SK-N-MC (cell line): ENCODE measurements around the gene LEUTX.

ENCODE experiments used
- EZH2 ChIP-seq: fragments of 200-600 bp; sonication (generic); IDR thresholded peaks from one replicate; pipeline ENCODE4 v1.6.1; 2017; ENCODE audit warnings: antibody characterized with exemption
- FOXP2 ChIP-seq: optimal IDR thresholded peaks from 2 replicates; pipeline ENCODE3; 2011; ENCODE audit warnings: mild to moderate bottlenecking, moderate library complexity; ENCODE audit not compliant: insufficient read depth; ENCODE audit errors: extremely low read length, control extremely low read depth
- POLR2AphosphoS5 ChIP-seq: IDR thresholded peaks from 2 replicates; pipeline ENCODE4 v1.6.1; 2012; ENCODE audit warnings: mild to moderate bottlenecking, low read depth, low read length, borderline replicate concordance

- TF ChIP-seq POLR2AphosphoS5 (no peak), EZH2 (no peak), FOXP2 (no peak)
Observed at GRCh38 chr19:39740395-39740794, 38.3 kb upstream of the LEUTX start.
